A673 (cell line): ENCODE results near the gene CDH23. TPM values are rescaled to one million over a fixed set of nuclear protein-coding genes. Genes with fewer than 3 reads are reported as not detected.

Experiments used
- BruUV-seq: library from RNA; stranded (reverse); fragments of 400-500 nt; replicated peaks from 2 replicates; lab custom pipeline; 2021; lab: Mats Ljungman, UMichigan
- CTCF ChIA-PET: fragments of 300-600 bp; sonication (Branson Sonifier 250); formaldehyde crosslinking; loops from one replicate; lab custom pipeline; 2022; ENCODE audit warnings: antibody characterized with exemption; lab: Charles Lee
- POLR2A ChIA-PET: fragments of 300-600 bp; sonication (Branson Sonifier 250); formaldehyde crosslinking; loops from one replicate; lab custom pipeline; 2022; ENCODE audit warnings: antibody characterized with exemption; ENCODE audit not compliant: low non-redundant PET; lab: Charles Lee
- DNase-seq: peaks from one replicate; pipeline ENCODE4 v3.0.0-alpha.2; 2015; ENCODE audit warnings: low spot score
- H3K27ac ChIP-seq: fragments of 200-600 bp; sonication (generic); 2 replicates; pipeline ENCODE4 v1.5.1; 2016; ENCODE audit warnings: mixed run types, low read depth, mild to moderate bottlenecking, mixed read lengths, antibody characterized with exemption, low read length; ENCODE audit not compliant: poor library complexity, severe bottlenecking
- H3K27me3 ChIP-seq: fragments of 200-600 bp; sonication (generic); replicated peaks from 2 replicates; pipeline ENCODE4 v1.6.1; 2017; ENCODE audit warnings: mixed run types, low read depth, mild to moderate bottlenecking, mixed read lengths, antibody characterized with exemption, low read length; ENCODE audit not compliant: insufficient read depth, poor library complexity
- H3K36me3 ChIP-seq: fragments of 200-600 bp; sonication (generic); 2 replicates; pipeline ENCODE4 v1.6.1; 2016; ENCODE audit warnings: mixed run types, mild to moderate bottlenecking, mixed read lengths, antibody characterized with exemption, low read length; ENCODE audit not compliant: insufficient read depth, poor library complexity, severe bottlenecking
- H3K4me1 ChIP-seq: fragments of 200-600 bp; sonication (generic); 2 replicates; pipeline ENCODE4 v1.6.1; 2017; ENCODE audit warnings: mixed run types, mild to moderate bottlenecking, mixed read lengths, antibody characterized with exemption, low read length; ENCODE audit not compliant: insufficient read depth, poor library complexity, severe bottlenecking
- H3K4me3 ChIP-seq: fragments of 200-600 bp; sonication (generic); 2 replicates; pipeline ENCODE4 v1.5.1; 2016; ENCODE audit warnings: low read depth, mixed run types, mild to moderate bottlenecking, mixed read lengths, low read length; ENCODE audit not compliant: poor library complexity, severe bottlenecking
- H3K9me3 ChIP-seq: fragments of 200-600 bp; sonication (generic); 2 replicates; pipeline ENCODE4 v1.6.1; 2016; ENCODE audit warnings: mixed run types, low read depth, mild to moderate bottlenecking, mixed read lengths, antibody characterized with exemption, low read length; ENCODE audit not compliant: poor library complexity, severe bottlenecking
- CTCF ChIP-seq: fragments of 300-800, 200-600 bp; sonication (generic); conservative IDR thresholded peaks from 2 replicates; pipeline ENCODE4 v1.5.1; 2017; ENCODE audit warnings: low read depth, mild to moderate bottlenecking, antibody characterized with exemption, low read length, moderate library complexity, mixed read lengths
- EZH2 ChIP-seq: fragments of 200-600 bp; sonication (generic); IDR thresholded peaks from 2 replicates; pipeline ENCODE4 v1.6.1; 2017; ENCODE audit warnings: borderline replicate concordance, low read depth, mild to moderate bottlenecking, mixed read lengths, antibody characterized with exemption, low read length; ENCODE audit not compliant: poor library complexity, severe bottlenecking
- intact Hi-C: fragments of 100-400 bp; cut with micrococcal nuclease; formaldehyde crosslinking; loops from one replicate; pipeline ENCODE4 v1.10.0; 2022; ENCODE audit not compliant: unreplicated experiment
- total RNA-seq: library from RNA; stranded (reverse); gene quantifications from 2 replicates; pipeline ENCODE4 v1.2.3, GENCODE V29; 2021

Gene CDH23
- total RNA-seq, 1 experiment from 2014 or later: 49.7 TPM

GRCh38 chr10:71618176-71618575 lies 221.5 kb downstream of the CDH23 start:
- Histone ChIP-seq H3K36me3 (peaks cover 10% of the 10 kb centered on the region), H3K27me3 (no peaks in the 10 kb centered on the region), H3K4me1 (no peaks in the 10 kb centered on the region), H3K4me3 (no peak overlapping the region), H3K9me3 (no peaks in the 10 kb centered on the region), H3K27ac (no peak overlapping the region)
- POLR2A ChIA-PET: no interaction called here
- BruUV-seq: no TSS peak
- CTCF ChIA-PET: interaction anchor here (0.5 kb wide), 1 partner anchor 18 kb away, joined by 3 read pairs; no protein-coding TSS in a partner anchor
- intact Hi-C loops: no loop called here
- no peak for TF ChIP-seq EZH2
- no peak for TF ChIP-seq CTCF
- no peak for DNase-seq

- no peaks in the 10 kb centered on the region for H3K27me3 ChIP-seq
- no peak for DNase-seq
- no peak overlapping the region for H3K27ac ChIP-seq
- intact Hi-C loops: no loop called here
- POLR2A ChIA-PET: no interaction called here
- CTCF ChIA-PET: interaction anchor here (0.5 kb wide), 1 partner anchor 18 kb away, joined by 3 read pairs; no protein-coding TSS in a partner anchor
- no peak overlapping the region for H3K4me3 ChIP-seq
- no peaks in the 10 kb centered on the region for H3K4me1 ChIP-seq
- TF ChIP-seq CTCF: no peak
- TF ChIP-seq EZH2: no peak
- no peaks in the 10 kb centered on the region for H3K9me3 ChIP-seq
- peaks cover 10% of the 10 kb centered on the region for H3K36me3 ChIP-seq
- no TSS peak for BruUV-seq
These were observed 221.9 kb downstream of the CDH23 start for GRCh38 chr10:71618598-71618997.

- POLR2A ChIA-PET: no interaction called here
- no peak overlapping the region for H3K27ac ChIP-seq
- no peak overlapping the region for H3K4me3 ChIP-seq
- no peak for DNase-seq
- no peak for TF ChIP-seq CTCF
- no peak for TF ChIP-seq EZH2
- H3K4me1 ChIP-seq: no peaks in the 10 kb centered on the region
- CTCF ChIA-PET: no interaction called here
- no peaks in the 10 kb centered on the region for H3K27me3 ChIP-seq
- H3K9me3 ChIP-seq: no peaks in the 10 kb centered on the region
- H3K36me3 ChIP-seq: peaks cover 10% of the 10 kb centered on the region
- no TSS peak for BruUV-seq
- intact Hi-C loops: no loop called here
These were observed 223.9 kb downstream of the CDH23 start for GRCh38 chr10:71620642-71621041.
